Left lung (tissue), 10 donors: Measurements from ENCODE around the gene UNC13D. TPM values are rescaled to one million over a fixed set of nuclear protein-coding genes. Genes with fewer than 3 reads are reported as not detected.

ENCODE experiments used
- ATAC-seq: fragments of 200-7000 bp; cut with Tn5 transposase; one replicate; pipeline ENCODE4 v1.9.1; 2020; ENCODE audit warnings: moderate library complexity
- DNase-seq, 4 donors: peaks; one replicate each; pipeline ENCODE4 v3.0.0-alpha.2; 2013 to 2020
- H3K27ac ChIP-seq, 2 donors: fragments of 200-600 bp; sonication (generic) in 1 of 2; one replicate each; pipeline versions ENCODE4 v1.5.0 to v1.8.0; 2020 to 2021
- H3K27me3 ChIP-seq, 2 donors: fragments of 200-600 bp; sonication (generic) in 1 of 2; one replicate each; pipeline versions ENCODE4 v1.5.0 to v1.8.0; 2020 to 2021
- H3K36me3 ChIP-seq, 2 donors: fragments of 200-600 bp; sonication (generic) in 1 of 2; one replicate each; pipeline versions ENCODE4 v1.5.0 to v1.8.0; 2020 to 2021
- H3K4me1 ChIP-seq, 2 donors: fragments of 200-600 bp; one replicate each; pipeline ENCODE4 v1.8.0; 2021
- H3K4me3 ChIP-seq, 2 donors: fragments of 200-600 bp; sonication (generic) in 1 of 2; one replicate each; pipeline versions ENCODE4 v1.5.0 to v1.8.0; 2020 to 2021; ENCODE audit warnings: mild to moderate bottlenecking in 1 of 2
- H3K9me3 ChIP-seq, 2 donors: fragments of 200-600 bp; sonication (generic) in 1 of 2; one replicate each; pipeline versions ENCODE4 v1.5.0 to v1.8.0; 2020 to 2021
- intact Hi-C, 2 donors: fragments of 100-400 bp; cut with DNase I; formaldehyde crosslinking; loops; one replicate each; pipeline versions ENCODE4 v1.11.2 to v1.14.2; 2022
- polyA plus RNA-seq, 6 donors: library from polyadenylated mRNA; unstranded; fragments of 120-200 nt; gene quantifications; one replicate each; pipeline ENCODE4 v1.2.1, GENCODE V29; 2013; ENCODE audit not compliant: insufficient read length in 6 of 6
- total RNA-seq, 2 donors: library from RNA; stranded (reverse); fragmentation: NEBNext Ultra II Directional; extraction: Animal tissue kit (Norgen Biotek cat#: 25700); gene quantifications; one replicate each; pipeline ENCODE4 v1.2.1, GENCODE V29; 2021
- TF ChIP-seq, protein P1 (sequence below), 2 donors: fragments of 200-600 bp; sonication (generic) in 1 of 2; IDR thresholded peaks; one replicate each; pipeline versions ENCODE4 v1.5.0 to v1.8.0; 2021; ENCODE audit warnings: antibody characterized with exemption in 2 of 2
- donor health status: DM: no; HTN: yes; CAD: no.
- donor health status: DM: no; HTN: no; CAD: no.

UNC13D gene
- total and polyA plus RNA-seq, 8 donors: 24.9 to 91.4 (median 40.1) TPM

DNA sequence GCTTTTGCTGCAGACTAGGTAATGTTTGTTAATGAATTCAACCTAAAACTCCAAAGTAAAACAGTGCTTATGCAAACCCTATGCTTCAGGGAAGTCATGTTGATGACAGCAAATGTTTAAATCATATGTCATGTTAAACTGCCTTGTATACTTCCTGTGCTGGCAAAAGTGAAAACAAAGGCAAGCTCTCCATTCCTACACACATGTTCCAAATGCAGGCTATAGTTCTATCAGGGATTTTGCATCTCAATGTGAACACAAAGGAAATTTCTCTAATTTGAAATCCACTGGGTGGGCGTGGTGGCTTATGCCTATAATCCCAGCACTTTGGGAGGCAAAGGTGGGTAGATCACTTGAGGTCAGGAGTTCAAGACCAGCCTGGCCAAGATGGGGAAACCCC lies 40.3 kb downstream of the UNC13D start:
- Histone ChIP-seq H3K27me3 (no peaks in the 10 kb centered on the region), H3K27ac (no peak overlapping the region), H3K9me3 (no peaks in the 10 kb centered on the region), H3K36me3 (peaks cover 0 to 24% of the 10 kb centered on the region in 2 donors), H3K4me1 (no peaks in the 10 kb centered on the region), H3K4me3 (no peak overlapping the region)
- ATAC-seq: no peak
- intact Hi-C loops: no loop called here
- TF ChIP-seq, protein P1, sequence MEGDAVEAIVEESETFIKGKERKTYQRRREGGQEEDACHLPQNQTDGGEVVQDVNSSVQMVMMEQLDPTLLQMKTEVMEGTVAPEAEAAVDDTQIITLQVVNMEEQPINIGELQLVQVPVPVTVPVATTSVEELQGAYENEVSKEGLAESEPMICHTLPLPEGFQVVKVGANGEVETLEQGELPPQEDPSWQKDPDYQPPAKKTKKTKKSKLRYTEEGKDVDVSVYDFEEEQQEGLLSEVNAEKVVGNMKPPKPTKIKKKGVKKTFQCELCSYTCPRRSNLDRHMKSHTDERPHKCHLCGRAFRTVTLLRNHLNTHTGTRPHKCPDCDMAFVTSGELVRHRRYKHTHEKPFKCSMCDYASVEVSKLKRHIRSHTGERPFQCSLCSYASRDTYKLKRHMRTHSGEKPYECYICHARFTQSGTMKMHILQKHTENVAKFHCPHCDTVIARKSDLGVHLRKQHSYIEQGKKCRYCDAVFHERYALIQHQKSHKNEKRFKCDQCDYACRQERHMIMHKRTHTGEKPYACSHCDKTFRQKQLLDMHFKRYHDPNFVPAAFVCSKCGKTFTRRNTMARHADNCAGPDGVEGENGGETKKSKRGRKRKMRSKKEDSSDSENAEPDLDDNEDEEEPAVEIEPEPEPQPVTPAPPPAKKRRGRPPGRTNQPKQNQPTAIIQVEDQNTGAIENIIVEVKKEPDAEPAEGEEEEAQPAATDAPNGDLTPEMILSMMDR (IDR thresholded peaks at IDR 0.05): no peak
- no peak for DNase-seq

DNA sequence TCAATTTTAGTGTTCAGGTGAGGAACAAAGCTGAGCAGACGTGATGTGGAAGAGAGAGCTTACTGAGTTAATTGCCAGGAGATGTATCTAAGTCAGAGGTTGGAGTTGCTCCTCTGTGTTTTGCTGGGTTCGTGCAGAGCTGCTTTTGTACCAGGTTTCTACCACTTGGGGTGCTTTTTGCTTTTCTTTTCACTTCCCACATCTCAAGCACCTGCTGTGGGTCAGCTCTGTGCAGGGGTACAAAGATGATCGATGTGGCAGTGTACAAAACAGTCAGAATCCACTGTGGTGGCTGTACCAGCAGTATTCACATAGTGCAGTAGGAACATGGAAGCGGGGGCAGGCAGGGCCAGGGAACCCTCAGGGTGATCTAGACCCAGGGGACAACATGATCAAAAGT lies 44.8 kb downstream of the UNC13D start:
- ATAC-seq (no peak), DNase-seq (no peak)
- H3K4me3 ChIP-seq: no peak overlapping the region
- H3K36me3 ChIP-seq: peaks cover 0 to 42% of the 10 kb centered on the region in 2 donors
- H3K27me3 ChIP-seq: no peaks in the 10 kb centered on the region
- H3K4me1 ChIP-seq: no peaks in the 10 kb centered on the region
- TF ChIP-seq, protein P1 (IDR thresholded peaks at IDR 0.05): no peak
- no peaks in the 10 kb centered on the region for H3K9me3 ChIP-seq
- no peak overlapping the region for H3K27ac ChIP-seq
- intact Hi-C loops: no loop called here

DNA sequence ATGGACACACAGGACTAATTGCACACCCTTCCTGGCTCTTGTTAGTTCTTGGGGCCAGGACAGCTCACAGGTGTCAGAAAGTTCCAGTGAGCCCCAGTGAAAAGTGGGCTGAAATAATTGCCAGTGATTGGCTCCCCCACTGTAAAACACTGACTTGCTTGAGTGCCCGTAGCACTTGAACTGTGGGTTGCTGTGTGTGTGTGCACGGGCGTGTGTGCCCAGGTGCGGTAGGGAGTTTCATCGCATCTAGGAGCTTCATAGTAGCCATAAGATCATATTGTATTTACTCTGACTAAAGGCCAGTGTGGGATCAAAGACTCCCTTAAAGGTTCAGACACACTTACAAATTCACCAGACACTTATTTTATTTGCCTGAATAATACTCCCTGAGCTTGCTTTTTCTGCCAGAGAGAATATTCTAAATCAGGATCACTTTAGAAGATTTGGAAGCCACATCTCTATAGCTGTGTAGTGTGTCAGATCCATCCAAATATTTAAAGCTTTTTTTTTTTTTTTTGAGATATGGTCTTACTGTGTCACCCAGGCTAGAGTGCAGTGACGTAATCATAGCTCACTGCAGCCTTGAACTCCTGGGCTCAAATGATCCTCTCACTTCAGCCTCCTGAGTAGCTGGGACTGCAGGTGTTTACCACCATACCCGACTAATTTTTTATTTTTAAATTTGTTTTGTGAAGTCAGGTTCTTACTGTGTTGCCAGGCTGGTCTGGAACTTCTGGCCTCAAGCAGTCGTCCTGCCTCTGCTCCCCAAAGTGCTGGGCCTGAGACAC lies 48.2 kb downstream of the UNC13D start:
- ATAC-seq (no peak), DNase-seq (peak in 1 of 4 donors; percentile 35)
- intact Hi-C loops: no loop called here
- TF ChIP-seq, protein P1 (IDR thresholded peaks at IDR 0.05): no peak
- no peaks in the 10 kb centered on the region for H3K4me1 ChIP-seq
- no peak overlapping the region for H3K27ac ChIP-seq
- no peaks in the 10 kb centered on the region for H3K27me3 ChIP-seq
- peaks cover 0 to 34% of the 10 kb centered on the region in 2 donors for H3K36me3 ChIP-seq
- H3K9me3 ChIP-seq: no peaks in the 10 kb centered on the region
- no peak overlapping the region for H3K4me3 ChIP-seq

DNA sequence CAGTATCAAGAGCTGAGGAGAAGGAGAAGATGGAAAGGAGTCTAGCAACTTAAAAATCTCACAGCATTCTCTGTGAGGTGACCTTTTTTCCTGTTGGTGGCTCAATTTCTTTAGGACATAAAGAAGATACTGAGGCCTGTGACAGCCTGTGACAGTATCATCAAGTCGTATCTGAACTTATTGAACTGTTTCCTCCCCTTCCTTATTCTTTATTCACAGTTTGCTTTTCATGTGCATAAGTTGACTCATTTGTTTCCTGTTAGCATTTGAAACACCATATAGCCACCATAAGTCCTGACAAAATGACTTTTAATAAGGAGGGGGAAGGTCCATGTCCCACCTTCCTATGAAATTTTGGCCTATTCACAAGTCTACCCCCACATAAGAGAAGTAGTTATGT lies 50.7 kb downstream of the UNC13D start:
- no peak for DNase-seq
- ATAC-seq: no peak
- Histone ChIP-seq H3K27ac (no peak overlapping the region), H3K4me1 (peaks cover 0 to 8% of the 10 kb centered on the region in 2 donors), H3K27me3 (no peaks in the 10 kb centered on the region), H3K36me3 (peaks cover 0 to 14% of the 10 kb centered on the region in 2 donors), H3K4me3 (no peak overlapping the region), H3K9me3 (no peaks in the 10 kb centered on the region)
- intact Hi-C loops: no loop called here
- TF ChIP-seq, protein P1 (IDR thresholded peaks at IDR 0.05): no peak

DNA sequence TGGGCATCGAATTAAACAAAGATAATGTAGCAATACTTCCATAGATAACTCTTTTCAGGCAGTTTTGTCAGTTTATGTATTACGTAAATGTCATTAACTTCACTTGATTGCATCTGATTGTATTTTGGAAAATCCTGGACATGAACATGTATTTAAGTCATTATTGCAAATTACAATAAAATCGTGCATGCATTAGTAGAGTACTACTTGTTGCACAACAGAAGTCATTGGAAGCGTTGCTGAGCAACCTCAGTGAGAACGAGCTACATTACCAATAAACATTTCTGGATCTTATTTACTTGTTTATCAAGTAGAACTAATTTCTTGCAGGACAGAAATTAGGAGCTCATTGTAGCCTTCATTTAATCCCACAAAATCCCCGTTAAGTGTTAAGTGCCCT lies 53.0 kb downstream of the UNC13D start:
- Histone ChIP-seq H3K4me3 (no peak overlapping the region), H3K9me3 (no peaks in the 10 kb centered on the region), H3K36me3 (peaks cover 0 to 3% of the 10 kb centered on the region in 2 donors), H3K27ac (no peak overlapping the region), H3K27me3 (no peaks in the 10 kb centered on the region), H3K4me1 (peaks cover 8 to 27% of the 10 kb centered on the region in 2 donors)
- intact Hi-C loops: no loop called here
- ATAC-seq (no peak), DNase-seq (peak in 1 of 4 donors; percentile 77)
- TF ChIP-seq, protein P1 (IDR thresholded peaks at IDR 0.05): no peak
